GM12878 (cell line): Measurements from ENCODE around the gene C10orf105.

Experiments
- CTCF ChIP-seq, 3 experiments: IDR thresholded peaks in 2 of 3; conservative IDR thresholded peaks in 1 of 3; 2 replicates each; pipeline ENCODE4 v1.5.1; 2011; ENCODE audit warnings: low read depth in 3 of 3, low read length in 3 of 3, mild to moderate bottlenecking in 3 of 3, control low read depth in 2 of 3, moderate library complexity in 2 of 3, inconsistent platforms in 1 of 3, mixed read lengths in 1 of 3; ENCODE audit not compliant: control insufficient read depth in 2 of 3, insufficient read depth in 1 of 3; ENCODE audit errors: extremely low read depth in 1 of 3
- FOS ChIP-seq: IDR thresholded peaks from 3 replicates; pipeline ENCODE4 v1.6.1; 2011; ENCODE audit warnings: borderline replicate concordance; ENCODE audit not compliant: insufficient read length; ENCODE audit errors: extremely low read depth
- MAX ChIP-seq: IDR thresholded peaks from 2 replicates; pipeline ENCODE4 v1.6.1; 2012; ENCODE audit warnings: low read depth, low read length, improper control_type of control experiment
- NFYB ChIP-seq: IDR thresholded peaks from 2 replicates; pipeline ENCODE4 v1.6.1; 2011; ENCODE audit warnings: low read depth, mild to moderate bottlenecking, low read length, improper control_type of control experiment, moderate library complexity; ENCODE audit not compliant: insufficient read depth

GRCh38 chr10:71688256-71688655, 31.3 kb downstream of the C10orf105 start:
- TF ChIP-seq CTCF (IDR thresholded peaks at IDR 0.05 in 2 of 3, conservative IDR thresholded peaks at IDR 0.05 in 1 of 3; ENCODE audit: control insufficient read depth in 2 of 3, extremely low read depth in 1 of 3, insufficient read depth in 1 of 3, low read depth in 3 of 3, low read length in 3 of 3) (no peak), FOS (no peak), MAX (no peak), NFYB (no peak)
